Activated naive CD8-positive, alpha-beta T cell treated with anti-CD3 and anti-CD28 coated beads for 36 hours (primary cell): Measurements from ENCODE around the gene FRS3. TPM values are rescaled to one million over a fixed set of nuclear protein-coding genes. Genes with fewer than 3 reads are reported as not detected.
A peak's percentile ranks its signal among the peaks of the same experiment; 100 is the strongest.

Experiments used
- DNase-seq: peaks from one replicate; pipeline ENCODE4 v3.0.0; 2021
- H3K27ac Mint-ChIP-seq: one replicate; pipeline ENCODE4 v1.8.0; 2022; ENCODE audit warnings: mild to moderate bottlenecking, moderate library complexity, mixed read lengths
- H3K27me3 Mint-ChIP-seq: one replicate; pipeline ENCODE4 v1.8.0; 2022; ENCODE audit warnings: mild to moderate bottlenecking, mixed read lengths
- H3K36me3 Mint-ChIP-seq: one replicate; pipeline ENCODE4 v1.8.0; 2021; ENCODE audit warnings: mild to moderate bottlenecking, mixed read lengths
- H3K4me1 Mint-ChIP-seq: one replicate; pipeline ENCODE4 v1.8.0; 2021; ENCODE audit warnings: mixed read lengths
- H3K4me3 Mint-ChIP-seq: one replicate; pipeline ENCODE4 v1.8.0; 2022; ENCODE audit warnings: mild to moderate bottlenecking, moderate library complexity, mixed read lengths
- H3K9me3 Mint-ChIP-seq: one replicate; pipeline ENCODE4 v1.8.0; 2022; ENCODE audit warnings: mixed read lengths
- total RNA-seq, 2 experiments: library from RNA; stranded (reverse); gene quantifications; one replicate each; pipeline ENCODE4 v1.2.3, GENCODE V29; 2021

The FRS3 gene
- total RNA-seq, 2 experiments from 2014 or later, result 3.1 to 5.2 TPM

- Mint-ChIP-seq H3K4me3 (no peak overlapping the region), H3K27me3 (no peaks in the 10 kb centered on the region), H3K36me3 (no peaks in the 10 kb centered on the region), H3K27ac (no peak overlapping the region), H3K4me1 (no peaks in the 10 kb centered on the region), H3K9me3 (no peaks in the 10 kb centered on the region)
- no peak for DNase-seq
Measured at GRCh38 chr6:41805830-41806774, 26.4 kb upstream of the FRS3 start.

- no peak for DNase-seq
- H3K9me3 Mint-ChIP-seq, result no peaks in the 10 kb centered on the region
- H3K4me3 Mint-ChIP-seq, result no peak overlapping the region
- no peaks in the 10 kb centered on the region for H3K27me3 Mint-ChIP-seq
- H3K4me1 Mint-ChIP-seq, result no peaks in the 10 kb centered on the region
- H3K36me3 Mint-ChIP-seq, result no peaks in the 10 kb centered on the region
- no peak overlapping the region for H3K27ac Mint-ChIP-seq
Measured at GRCh38 chr6:41801380-41801779, 21.7 kb upstream of the FRS3 start.

GRCh38 chr6:41799559-41799911 lies 19.8 kb upstream of the FRS3 start:
- Mint-ChIP-seq H3K4me1 (no peaks in the 10 kb centered on the region), H3K9me3 (no peaks in the 10 kb centered on the region), H3K27me3 (no peaks in the 10 kb centered on the region), H3K4me3 (no peak overlapping the region), H3K27ac (no peak overlapping the region), H3K36me3 (no peaks in the 10 kb centered on the region)
- DNase-seq, result no peak

- no peaks in the 10 kb centered on the region for H3K27me3 Mint-ChIP-seq
- H3K27ac Mint-ChIP-seq, result no peak overlapping the region
Measured at GRCh38 chr6:41798901-41799558, 19.3 kb upstream of the FRS3 start.

GRCh38 chr6:41796474-41796873 lies 16.8 kb upstream of the FRS3 start:
- no peaks in the 10 kb centered on the region for H3K9me3 Mint-ChIP-seq
- no peak overlapping the region for H3K27ac Mint-ChIP-seq
- peaks cover 4% of the 10 kb centered on the region for H3K36me3 Mint-ChIP-seq
- DNase-seq, result no peak
- peaks cover 7% of the 10 kb centered on the region for H3K4me1 Mint-ChIP-seq
- H3K4me3 Mint-ChIP-seq, result no peak overlapping the region
- H3K27me3 Mint-ChIP-seq, result no peaks in the 10 kb centered on the region

More at GRCh38 chr6:41798901-41799558, 19.3 kb upstream of the FRS3 start:
- H3K36me3 Mint-ChIP-seq, result no peaks in the 10 kb centered on the region
- H3K9me3 Mint-ChIP-seq, result no peaks in the 10 kb centered on the region
- no peak overlapping the region for H3K4me3 Mint-ChIP-seq
- no peaks in the 10 kb centered on the region for H3K4me1 Mint-ChIP-seq
- DNase-seq, result no peak

GRCh38 chr6:41791984-41792383 lies 12.3 kb upstream of the FRS3 start:
- Mint-ChIP-seq H3K27me3 (no peaks in the 10 kb centered on the region), H3K27ac (peak overlapping the region; percentile 62), H3K36me3 (peaks cover 22% of the 10 kb centered on the region), H3K4me3 (no peak overlapping the region), H3K9me3 (no peaks in the 10 kb centered on the region), H3K4me1 (peaks cover 20% of the 10 kb centered on the region)
- DNase-seq, result no peak

GRCh38 chr6:41791305-41791704 lies 11.6 kb upstream of the FRS3 start:
- Mint-ChIP-seq H3K9me3 (no peaks in the 10 kb centered on the region), H3K27ac (peak overlapping the region; percentile 62), H3K4me1 (peaks cover 20% of the 10 kb centered on the region), H3K36me3 (peaks cover 22% of the 10 kb centered on the region), H3K4me3 (no peak overlapping the region), H3K27me3 (no peaks in the 10 kb centered on the region)
- no peak for DNase-seq

GRCh38 chr6:41790045-41790444 lies 10.3 kb upstream of the FRS3 start:
- DNase-seq, result no peak
- no peaks in the 10 kb centered on the region for H3K27me3 Mint-ChIP-seq
- peaks cover 22% of the 10 kb centered on the region for H3K36me3 Mint-ChIP-seq
- no peak overlapping the region for H3K4me3 Mint-ChIP-seq
- H3K27ac Mint-ChIP-seq, result peak overlapping the region; percentile 46
- peaks cover 25% of the 10 kb centered on the region for H3K4me1 Mint-ChIP-seq
- H3K9me3 Mint-ChIP-seq, result no peaks in the 10 kb centered on the region

GRCh38 chr6:41789390-41789724 lies 9.7 kb upstream of the FRS3 start:
- no peaks in the 10 kb centered on the region for H3K9me3 Mint-ChIP-seq
- no peak for DNase-seq
- peaks cover 22% of the 10 kb centered on the region for H3K36me3 Mint-ChIP-seq

GRCh38 chr6:41787219-41787917 lies 7.7 kb upstream of the FRS3 start, which contains the start of gene TOMM6:
Gene TOMM6 (plus strand): TSS chr6:41787694. CDS start chr6:41787698, 4 bp downstream.
- Mint-ChIP-seq H3K27ac (peak within 1 kb of the TSS; percentile 99), H3K27me3 (no peaks in the 10 kb centered on the region), H3K4me1 (peaks cover 25% of the 10 kb centered on the region), H3K4me3 (peak within 1 kb of the TSS; percentile 97), H3K36me3 (peaks cover 21% of the 10 kb centered on the region), H3K9me3 (no peaks in the 10 kb centered on the region)
- peak; percentile 96 for DNase-seq

More at GRCh38 chr6:41789390-41789724, 9.7 kb upstream of the FRS3 start:
- Mint-ChIP-seq H3K27me3 (no peaks in the 10 kb centered on the region), H3K4me3 (peak overlapping the region; percentile 97), H3K4me1 (peaks cover 25% of the 10 kb centered on the region), H3K27ac (peak overlapping the region; percentile 99)

- no peaks in the 10 kb centered on the region for H3K9me3 Mint-ChIP-seq
- peaks cover 21% of the 10 kb centered on the region for H3K4me1 Mint-ChIP-seq
- H3K27ac Mint-ChIP-seq, result peak overlapping the region; percentile 99
- peak; percentile 92 for DNase-seq
- H3K36me3 Mint-ChIP-seq, result peaks cover 20% of the 10 kb centered on the region
- peak overlapping the region; percentile 97 for H3K4me3 Mint-ChIP-seq
- peaks cover 3% of the 10 kb centered on the region for H3K27me3 Mint-ChIP-seq
Measured at GRCh38 chr6:41786451-41787218, 6.9 kb upstream of the FRS3 start.

- Mint-ChIP-seq H3K36me3 (peaks cover 17% of the 10 kb centered on the region), H3K27ac (no peak overlapping the region), H3K4me1 (peaks cover 29% of the 10 kb centered on the region), H3K27me3 (peaks cover 7% of the 10 kb centered on the region), H3K4me3 (peak overlapping the region; percentile 97), H3K9me3 (no peaks in the 10 kb centered on the region)
- peak; percentile 17 for DNase-seq
Measured at GRCh38 chr6:41785689-41786450, 6.2 kb upstream of the FRS3 start.

- Mint-ChIP-seq H3K9me3 (no peaks in the 10 kb centered on the region), H3K27ac (no peak overlapping the region), H3K4me1 (peaks cover 27% of the 10 kb centered on the region), H3K36me3 (peaks cover 16% of the 10 kb centered on the region), H3K4me3 (no peak overlapping the region), H3K27me3 (peaks cover 9% of the 10 kb centered on the region)
- no peak for DNase-seq
Measured at GRCh38 chr6:41785254-41785653, 5.6 kb upstream of the FRS3 start.

- peaks cover 10% of the 10 kb centered on the region for H3K27me3 Mint-ChIP-seq
- H3K27ac Mint-ChIP-seq, result no peak overlapping the region
- peaks cover 14% of the 10 kb centered on the region for H3K36me3 Mint-ChIP-seq
- no peak for DNase-seq
- no peaks in the 10 kb centered on the region for H3K9me3 Mint-ChIP-seq
- H3K4me3 Mint-ChIP-seq, result no peak overlapping the region
- H3K4me1 Mint-ChIP-seq, result peaks cover 24% of the 10 kb centered on the region
Measured at GRCh38 chr6:41784581-41785171, 5.0 kb upstream of the FRS3 start.
